GM18951 (cell line): ENCODE results near the gene RABL2B.

Experiments used
- POLR2A ChIP-seq: IDR thresholded peaks from 4 replicates; pipeline ENCODE4 v1.6.1; 2011; ENCODE audit warnings: mild to moderate bottlenecking; ENCODE audit not compliant: insufficient read length, insufficient read depth; ENCODE audit errors: extremely low read depth
- in situ Hi-C: fragments of 300-500 bp; cut with MboI; formaldehyde crosslinking; loops from one replicate; pipeline ENCODE4 v1.12.0; 2022; ENCODE audit warnings: low sequenced_read_pairs, mixed read lengths, inconsistent platforms; ENCODE audit not compliant: unreplicated experiment

The RABL2B gene

DNA sequence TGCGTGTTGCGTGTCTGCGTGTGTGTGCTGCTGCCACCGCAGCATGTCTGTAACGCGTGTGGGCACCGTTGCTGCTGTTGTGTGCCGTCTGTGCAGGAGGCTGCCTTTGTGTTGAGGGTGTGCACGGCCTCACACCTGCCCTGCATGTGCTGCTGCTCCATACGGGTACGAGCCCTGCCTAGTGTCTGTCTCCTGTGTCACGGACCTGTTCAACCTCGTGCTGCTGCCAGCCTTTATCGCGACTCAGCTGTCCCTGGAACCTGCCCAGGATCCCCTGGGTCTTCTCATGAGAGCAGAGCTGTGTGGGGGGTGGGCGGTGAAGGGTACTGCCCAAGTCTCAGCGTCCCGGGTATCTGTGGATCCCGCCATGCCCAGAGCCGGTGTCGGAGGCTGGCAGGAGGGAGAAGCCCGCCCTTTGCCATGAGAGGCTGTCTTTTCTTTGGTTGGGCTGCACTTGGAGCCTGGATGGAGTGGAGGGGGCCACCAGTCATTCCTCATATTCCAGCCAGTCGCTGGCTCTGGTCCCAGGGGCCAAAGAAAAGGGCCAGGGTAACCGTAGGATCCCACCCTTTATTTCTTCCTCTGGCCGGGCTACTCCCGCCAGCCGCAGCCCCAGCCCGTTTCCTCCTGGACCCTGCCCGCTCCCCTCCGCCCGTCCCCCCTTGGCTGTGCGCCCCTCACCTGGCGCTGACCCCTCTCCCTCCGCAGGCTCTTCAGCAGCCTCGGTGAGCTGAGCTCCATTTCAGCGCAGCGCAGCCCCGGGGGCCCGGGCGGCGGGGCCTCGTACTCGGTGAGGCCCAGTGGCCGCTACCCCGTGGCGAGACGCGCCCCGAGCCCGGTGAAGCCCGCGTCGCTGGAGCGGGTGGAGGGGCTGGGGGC lies 53.2 kb downstream of the RABL2B start:
- no peak for TF ChIP-seq POLR2A
- in situ Hi-C loops, result no loop called here

- no peak for TF ChIP-seq POLR2A
- in situ Hi-C loops, result no loop called here
Observed at GRCh38 chr22:50729391-50730012, 53.9 kb downstream of the RABL2B start.

DNA sequence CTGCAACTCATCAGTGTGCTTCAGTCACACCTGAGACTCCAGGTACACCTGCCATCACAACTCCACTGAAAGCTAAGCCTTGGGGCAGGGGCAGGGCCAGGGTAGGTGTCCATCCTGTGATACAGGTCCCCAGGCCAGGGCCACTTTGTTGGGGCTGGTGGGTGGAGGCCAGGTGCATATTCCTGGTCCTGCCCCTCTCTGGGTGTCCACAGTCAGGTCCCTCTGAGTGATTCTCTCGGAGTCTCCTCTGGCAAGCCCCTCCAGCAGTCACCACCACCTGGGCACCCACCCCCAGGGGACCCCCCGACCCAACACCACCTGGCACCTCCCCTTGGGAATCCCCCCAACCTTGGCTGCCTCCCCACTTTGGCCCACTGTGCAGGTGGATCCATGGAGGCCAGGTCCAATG lies 54.9 kb downstream of the RABL2B start:
- TF ChIP-seq POLR2A, result no peak
- in situ Hi-C loops, result no loop called here

DNA sequence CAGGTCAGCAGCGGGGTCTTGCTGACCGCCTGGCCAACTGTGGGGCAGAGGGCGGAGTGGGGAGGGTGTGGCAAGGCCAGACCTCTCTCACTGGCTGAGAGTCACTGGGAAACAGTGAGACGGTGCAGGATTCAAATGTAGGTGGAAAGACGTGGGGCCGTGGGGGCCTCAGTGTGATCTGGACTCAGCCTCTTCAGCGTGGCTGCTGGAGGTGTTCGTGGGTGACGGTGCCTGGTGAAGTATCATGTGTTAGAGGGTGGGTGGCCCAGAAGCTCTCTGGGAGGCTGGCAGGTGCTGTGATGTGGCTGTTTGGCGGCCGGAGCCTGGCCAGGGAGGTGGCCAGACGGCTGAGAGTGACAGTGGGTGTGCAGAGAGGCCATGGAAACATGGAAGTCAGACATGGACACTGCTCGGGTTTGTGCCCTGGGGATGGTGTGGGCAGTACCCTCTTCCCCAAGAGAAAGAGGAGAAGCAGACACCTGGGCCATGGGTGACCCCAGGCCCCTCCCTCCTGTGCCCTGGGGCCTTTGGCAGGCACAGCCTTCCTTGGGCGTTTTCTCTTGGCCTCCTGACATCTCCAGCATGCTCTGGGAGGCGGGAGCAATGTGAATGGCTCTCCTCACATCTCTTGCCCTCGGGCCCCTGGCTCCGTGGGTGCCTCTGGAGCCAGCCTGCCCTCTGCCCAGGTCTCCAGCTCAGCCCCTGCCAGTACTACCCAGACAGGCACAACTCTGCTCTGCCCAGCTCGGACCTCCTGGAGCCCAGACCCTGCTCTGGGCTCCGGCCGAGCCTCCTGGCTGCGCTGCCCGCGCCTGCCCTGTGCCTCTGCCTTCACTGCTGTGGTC lies 55.5 kb downstream of the RABL2B start:
- TF ChIP-seq POLR2A, result no peak
- in situ Hi-C loops, result no loop called here

GRCh38 chr22:50726643-50727340 lies 56.6 kb downstream of the RABL2B start:
- TF ChIP-seq POLR2A, result no peak

GRCh38 chr22:50725597-50725996 lies 57.8 kb downstream of the RABL2B start:
- no peak for TF ChIP-seq POLR2A
- in situ Hi-C loops, result no loop called here

More at GRCh38 chr22:50726643-50727340, 56.6 kb downstream of the RABL2B start:
- in situ Hi-C loops, result no loop called here

- in situ Hi-C loops, result no loop called here
- no peak for TF ChIP-seq POLR2A
Observed at GRCh38 chr22:50724616-50725015, 58.8 kb downstream of the RABL2B start.

- TF ChIP-seq POLR2A, result no peak
- in situ Hi-C loops, result no loop called here
Observed at GRCh38 chr22:50723991-50724390, 59.4 kb downstream of the RABL2B start.

DNA sequence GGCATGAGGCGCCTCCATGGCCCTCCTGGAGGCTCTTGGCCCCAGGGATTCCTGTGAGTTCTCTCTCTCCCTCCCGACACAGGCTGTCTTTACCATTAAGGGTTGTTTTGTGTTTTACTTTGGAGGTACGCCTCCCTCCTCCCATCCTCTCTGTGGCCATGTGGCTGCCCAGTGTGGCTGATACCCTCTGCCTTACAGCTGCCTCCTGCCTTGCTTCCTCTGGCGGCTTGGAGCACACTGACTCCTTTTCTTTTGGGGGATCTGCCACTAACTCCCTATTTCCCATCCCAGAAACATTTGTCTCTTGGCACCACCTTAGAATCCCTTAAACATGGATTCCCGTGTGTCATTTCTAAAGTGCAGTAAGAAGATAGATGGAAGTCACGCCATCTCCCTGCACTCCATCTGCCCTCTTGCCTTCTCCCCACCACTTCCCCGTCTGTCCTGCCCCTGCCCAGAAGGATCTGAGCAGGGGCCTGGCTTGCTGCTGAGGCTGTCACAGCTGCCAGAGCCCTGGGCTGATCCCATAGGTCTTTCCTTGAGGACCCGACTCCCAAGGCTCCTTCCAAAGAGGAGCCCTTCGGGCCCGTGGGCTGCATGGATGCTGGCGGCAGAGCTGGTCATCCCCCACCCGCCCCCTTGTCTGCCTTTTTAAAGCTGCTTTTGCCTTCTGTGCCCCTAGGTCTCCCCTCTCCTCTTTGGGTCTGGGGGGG lies 60.6 kb downstream of the RABL2B start:
- TF ChIP-seq POLR2A, result no peak
- in situ Hi-C loops, result no loop called here

DNA sequence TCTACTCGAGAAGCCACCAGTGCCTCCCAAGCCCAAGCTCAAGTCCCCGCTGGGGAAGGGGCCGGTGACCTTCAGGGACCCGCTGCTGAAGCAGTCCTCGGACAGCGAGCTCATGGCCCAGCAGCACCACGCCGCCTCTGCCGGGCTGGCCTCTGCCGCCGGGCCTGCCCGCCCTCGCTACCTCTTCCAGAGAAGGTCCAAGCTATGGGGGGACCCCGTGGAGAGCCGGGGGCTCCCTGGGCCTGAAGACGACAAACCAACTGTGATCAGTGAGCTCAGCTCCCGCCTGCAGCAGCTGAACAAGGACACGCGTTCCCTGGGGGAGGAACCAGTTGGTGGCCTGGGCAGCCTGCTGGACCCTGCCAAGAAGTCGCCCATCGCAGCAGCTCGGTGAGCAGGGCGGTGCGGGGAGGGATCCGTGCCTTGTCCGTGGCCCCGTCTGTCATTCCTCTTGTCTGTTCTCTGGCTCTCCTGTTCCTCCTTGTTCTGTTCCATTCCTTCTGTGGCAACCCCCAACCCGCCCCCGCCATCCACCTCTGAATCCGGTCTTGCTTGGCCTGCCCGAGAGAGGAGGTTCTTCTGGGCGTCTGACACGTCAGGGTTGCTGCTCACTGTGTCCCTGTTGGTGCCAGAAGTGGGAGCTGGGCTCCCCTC lies 61.3 kb downstream of the RABL2B start:
- no peak for TF ChIP-seq POLR2A
- in situ Hi-C loops, result no loop called here

DNA sequence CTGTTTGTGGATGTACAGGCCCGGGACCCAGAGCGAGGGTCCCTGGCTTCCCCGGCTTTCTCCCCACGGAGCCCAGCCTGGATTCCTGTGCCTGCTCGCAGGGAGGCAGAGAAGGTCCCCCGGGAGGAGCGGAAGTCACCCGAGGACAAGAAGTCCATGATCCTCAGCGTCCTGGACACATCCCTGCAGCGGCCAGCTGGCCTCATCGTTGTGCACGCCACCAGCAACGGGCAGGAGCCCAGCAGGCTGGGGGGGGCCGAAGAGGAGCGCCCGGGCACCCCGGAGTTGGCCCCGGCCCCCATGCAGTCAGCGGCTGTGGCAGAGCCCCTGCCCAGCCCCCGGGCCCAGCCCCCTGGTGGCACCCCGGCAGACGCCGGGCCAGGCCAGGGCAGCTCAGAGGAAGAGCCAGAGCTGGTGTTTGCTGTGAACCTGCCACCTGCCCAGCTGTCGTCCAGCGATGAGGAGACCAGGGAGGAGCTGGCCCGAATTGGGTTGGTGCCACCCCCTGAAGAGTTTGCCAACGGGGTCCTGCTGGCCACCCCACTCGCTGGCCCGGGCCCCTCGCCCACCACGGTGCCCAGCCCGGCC lies 62.1 kb downstream of the RABL2B start:
- in situ Hi-C loops, result no loop called here

More for the DNA sequence above, 62.1 kb downstream of the RABL2B start:
- no peak for TF ChIP-seq POLR2A
